ENCODE measurements around the gene AURKA. TPM values are rescaled to one million over a fixed set of nuclear protein-coding genes. Genes with fewer than 3 reads are reported as not detected.

The AURKA gene
- total RNA-seq, 2 experiments from 2014 or later, result 63.2 to 105 TPM

GRCh38 chr20:56423211-56423610 is 31.2 kb upstream of the AURKA start:
- no peak overlapping the region for H3K27ac ChIP-seq (ENCODE audit: low read depth, low read length, poor library complexity, severe bottlenecking)
- no peaks in the 10 kb centered on the region for H3K36me3 ChIP-seq (ENCODE audit: insufficient read depth, low read length)
- no peaks in the 10 kb centered on the region for H4K20me1 ChIP-seq (ENCODE audit: insufficient read depth, low read length)
- H3K4me1 ChIP-seq (ENCODE audit: insufficient read depth, low read length, poor library complexity, severe bottlenecking), result no peaks in the 10 kb centered on the region
- intact Hi-C loops (cut with micrococcal nuclease; ENCODE audit: unreplicated experiment), result no loop called here
- H3K79me2 ChIP-seq (ENCODE audit: insufficient read depth, low read depth, low read length), result no peaks in the 10 kb centered on the region
- ChIA-PET CTCF (ENCODE audit: unreplicated experiment) (no interaction called here), POLR2A (interaction anchor here (1.3 kb wide), 1 partner anchor 11 kb away, joined by 4 read pairs; the partner anchor contains the start of gene CASS4)
- no peak overlapping the region for H3K4me3 ChIP-seq (ENCODE audit: low read depth, low read length, poor library complexity, severe bottlenecking)
- no TSS peak for BruUV-seq (replicated peaks)
- TF ChIP-seq CTCF (conservative IDR thresholded peaks at IDR 0.05; ENCODE audit: low read length) (no peak), EZH2phosphoT487 (IDR thresholded peaks at IDR 0.05; ENCODE audit: borderline replicate concordance, low read depth, low read length) (no peak)
- H3K4me2 ChIP-seq (ENCODE audit: low read length), result no peak overlapping the region
- DNase-seq (ENCODE audit: low spot score), result no peak
- no peaks in the 10 kb centered on the region for H3K9me3 ChIP-seq (ENCODE audit: low read length)
- no peaks in the 10 kb centered on the region for H3K9me2 ChIP-seq (ENCODE audit: insufficient read depth, low read length)
- H2AFZ ChIP-seq (ENCODE audit: low read length), result no peak overlapping the region

GRCh38 chr20:56422824-56423189 is 30.8 kb upstream of the AURKA start:
- Histone ChIP-seq H3K9me3 (ENCODE audit: low read length) (no peaks in the 10 kb centered on the region), H3K36me3 (ENCODE audit: insufficient read depth, low read length) (no peaks in the 10 kb centered on the region), H3K4me3 (ENCODE audit: low read depth, low read length, poor library complexity, severe bottlenecking) (no peak overlapping the region), H3K4me1 (ENCODE audit: insufficient read depth, low read length, poor library complexity, severe bottlenecking) (no peaks in the 10 kb centered on the region), H4K20me1 (ENCODE audit: insufficient read depth, low read length) (no peaks in the 10 kb centered on the region), H3K9me2 (ENCODE audit: insufficient read depth, low read length) (no peaks in the 10 kb centered on the region), H2AFZ (ENCODE audit: low read length) (no peak overlapping the region), H3K79me2 (ENCODE audit: insufficient read depth, low read depth, low read length) (no peaks in the 10 kb centered on the region), H3K4me2 (ENCODE audit: low read length) (no peak overlapping the region), H3K27ac (ENCODE audit: low read depth, low read length, poor library complexity, severe bottlenecking) (no peak overlapping the region)
- no TSS peak for BruUV-seq (replicated peaks)
- ChIA-PET CTCF (ENCODE audit: unreplicated experiment) (no interaction called here), POLR2A (no interaction called here)
- intact Hi-C loops (cut with micrococcal nuclease; ENCODE audit: unreplicated experiment), result no loop called here
- DNase-seq (ENCODE audit: low spot score), result no peak
- no peak for TF ChIP-seq CTCF (conservative IDR thresholded peaks at IDR 0.05; ENCODE audit: low read length)
- no peak for TF ChIP-seq EZH2phosphoT487 (IDR thresholded peaks at IDR 0.05; ENCODE audit: borderline replicate concordance, low read depth, low read length)

GRCh38 chr20:56422076-56422823 is 30.2 kb upstream of the AURKA start:
- Histone ChIP-seq H3K9me3 (ENCODE audit: low read length) (no peaks in the 10 kb centered on the region), H3K4me1 (ENCODE audit: insufficient read depth, low read length, poor library complexity, severe bottlenecking) (no peaks in the 10 kb centered on the region), H3K4me3 (ENCODE audit: low read depth, low read length, poor library complexity, severe bottlenecking) (no peak overlapping the region), H3K9me2 (ENCODE audit: insufficient read depth, low read length) (no peaks in the 10 kb centered on the region), H3K27ac (ENCODE audit: low read depth, low read length, poor library complexity, severe bottlenecking) (no peak overlapping the region), H3K4me2 (ENCODE audit: low read length) (no peak overlapping the region), H4K20me1 (ENCODE audit: insufficient read depth, low read length) (no peaks in the 10 kb centered on the region), H3K36me3 (ENCODE audit: insufficient read depth, low read length) (no peaks in the 10 kb centered on the region), H2AFZ (ENCODE audit: low read length) (no peak overlapping the region), H3K79me2 (ENCODE audit: insufficient read depth, low read depth, low read length) (no peaks in the 10 kb centered on the region)
- no peak for TF ChIP-seq EZH2phosphoT487 (IDR thresholded peaks at IDR 0.05; ENCODE audit: borderline replicate concordance, low read depth, low read length)
- no peak for TF ChIP-seq CTCF (conservative IDR thresholded peaks at IDR 0.05; ENCODE audit: low read length)
- CTCF ChIA-PET (ENCODE audit: unreplicated experiment), result no interaction called here
- DNase-seq (ENCODE audit: low spot score), result no peak
- intact Hi-C loops (cut with micrococcal nuclease; ENCODE audit: unreplicated experiment), result no loop called here
- no TSS peak for BruUV-seq (replicated peaks)
- POLR2A ChIA-PET, result no interaction called here

Measured in OCI-LY7 (cell line).